Measurements from ENCODE around the gene D2HGDH.

GRCh38 chr2:241762933-241763369 lies 28.5 kb downstream of the D2HGDH start:
- TF ChIP-seq CTCF (IDR thresholded peaks at IDR 0.05) (no peak), POLR2A (IDR thresholded peaks at IDR 0.05) (no peak)
